ENCODE measurements around the gene STX18. TPM values are rescaled to one million over a fixed set of nuclear protein-coding genes. Genes with fewer than 3 reads are reported as not detected.

The STX18 gene
- polyA plus RNA-seq, 1 donor from 2014 or later: 28.3 TPM

GRCh38 chr4:4462970-4463369, 78.9 kb downstream of the STX18 start:
- Mint-ChIP-seq H3K27me3 (no peaks in the 10 kb centered on the region), H3K9me3 (peaks cover 1 to 5% (median 4%) of the 10 kb centered on the region in 3 donors), H3K4me1 (no peaks in the 10 kb centered on the region), H3K4me3 (no peak overlapping the region), H3K36me3 (peaks cover 40% of the 10 kb centered on the region), H3K27ac (no peak overlapping the region)

GRCh38 chr4:4461850-4462249, 80.0 kb downstream of the STX18 start:
- peaks cover 1 to 5% (median 4%) of the 10 kb centered on the region in 3 donors for H3K9me3 Mint-ChIP-seq
- no peak overlapping the region for H3K27ac Mint-ChIP-seq
- H3K36me3 Mint-ChIP-seq: peaks cover 42% of the 10 kb centered on the region
- H3K27me3 Mint-ChIP-seq: no peaks in the 10 kb centered on the region
- peak overlapping the region in 2 of 4 donors; percentile 11 to 47 for H3K4me3 Mint-ChIP-seq
- peaks cover 0 to 5% (median 0%) of the 10 kb centered on the region in 3 donors for H3K4me1 Mint-ChIP-seq

DNA sequence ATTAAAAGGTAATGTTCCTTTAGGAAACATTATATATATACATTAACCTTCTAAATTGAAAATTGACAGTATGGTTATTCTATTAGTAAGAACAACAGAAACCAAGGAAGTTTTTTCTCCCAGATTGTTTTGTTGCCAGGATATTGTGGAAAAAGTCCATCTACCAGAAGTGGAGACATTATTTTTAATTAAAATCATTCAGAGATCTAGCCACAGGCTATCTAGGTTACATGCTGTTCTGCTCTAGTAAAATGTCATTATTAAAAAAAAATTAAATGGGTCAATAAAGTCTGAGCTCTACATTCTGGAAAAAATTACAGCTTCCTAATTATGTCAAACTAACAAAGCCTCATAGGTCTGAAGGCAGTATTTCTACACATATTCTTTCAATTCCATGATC, 80.7 kb downstream of the STX18 start:
- no peak overlapping the region for H3K27ac Mint-ChIP-seq
- peaks cover 0 to 5% (median 1%) of the 10 kb centered on the region in 3 donors for H3K9me3 Mint-ChIP-seq
- H3K36me3 Mint-ChIP-seq: peaks cover 35% of the 10 kb centered on the region
- peak overlapping the region in 1 of 4 donors; percentile 11 for H3K4me3 Mint-ChIP-seq
- peaks cover 0 to 10% (median 0%) of the 10 kb centered on the region in 3 donors for H3K4me1 Mint-ChIP-seq
- no peaks in the 10 kb centered on the region for H3K27me3 Mint-ChIP-seq

GRCh38 chr4:4460759-4461158, 81.1 kb downstream of the STX18 start:
- Mint-ChIP-seq H3K27ac (peak overlapping the region in 1 of 3 donors; percentile 11), H3K36me3 (peaks cover 32% of the 10 kb centered on the region)

DNA sequence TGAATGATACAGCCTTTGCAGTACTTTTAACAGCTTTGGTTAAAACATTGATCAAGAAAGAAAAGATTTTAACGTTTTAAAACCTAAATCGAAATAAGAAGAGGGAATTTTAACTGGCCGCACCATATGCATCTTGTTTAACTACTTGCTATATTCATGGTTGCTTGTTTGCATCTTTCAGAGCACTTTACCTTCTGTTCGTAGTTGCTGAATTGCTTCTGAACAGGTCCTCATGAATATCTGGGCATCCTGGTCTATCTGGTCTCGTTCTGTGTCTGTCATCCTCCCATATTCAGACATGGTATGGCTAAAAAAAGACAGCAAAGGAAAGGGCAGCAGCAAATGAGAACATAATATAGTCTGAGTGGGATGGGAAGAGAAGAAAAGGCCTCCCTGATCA, 82.7 kb downstream of the STX18 start:
- Mint-ChIP-seq H3K27ac (no peak overlapping the region), H3K36me3 (peaks cover 19% of the 10 kb centered on the region), H3K27me3 (no peaks in the 10 kb centered on the region), H3K9me3 (no peaks in the 10 kb centered on the region), H3K4me3 (no peak overlapping the region), H3K4me1 (peaks cover 4 to 17% (median 8%) of the 10 kb centered on the region in 3 donors)

More at GRCh38 chr4:4460759-4461158, 81.1 kb downstream of the STX18 start:
- H3K9me3 Mint-ChIP-seq: peaks cover 0 to 5% (median 0%) of the 10 kb centered on the region in 3 donors
- no peak overlapping the region for H3K4me3 Mint-ChIP-seq
- H3K27me3 Mint-ChIP-seq: no peaks in the 10 kb centered on the region
- H3K4me1 Mint-ChIP-seq: peaks cover 0 to 11% (median 0%) of the 10 kb centered on the region in 3 donors

GRCh38 chr4:4457803-4458553, 83.9 kb downstream of the STX18 start:
- Mint-ChIP-seq H3K27ac (no peak overlapping the region), H3K9me3 (no peaks in the 10 kb centered on the region), H3K27me3 (no peaks in the 10 kb centered on the region), H3K4me3 (no peak overlapping the region), H3K36me3 (peaks cover 23% of the 10 kb centered on the region), H3K4me1 (peaks cover 4 to 17% (median 8%) of the 10 kb centered on the region in 3 donors)

DNA sequence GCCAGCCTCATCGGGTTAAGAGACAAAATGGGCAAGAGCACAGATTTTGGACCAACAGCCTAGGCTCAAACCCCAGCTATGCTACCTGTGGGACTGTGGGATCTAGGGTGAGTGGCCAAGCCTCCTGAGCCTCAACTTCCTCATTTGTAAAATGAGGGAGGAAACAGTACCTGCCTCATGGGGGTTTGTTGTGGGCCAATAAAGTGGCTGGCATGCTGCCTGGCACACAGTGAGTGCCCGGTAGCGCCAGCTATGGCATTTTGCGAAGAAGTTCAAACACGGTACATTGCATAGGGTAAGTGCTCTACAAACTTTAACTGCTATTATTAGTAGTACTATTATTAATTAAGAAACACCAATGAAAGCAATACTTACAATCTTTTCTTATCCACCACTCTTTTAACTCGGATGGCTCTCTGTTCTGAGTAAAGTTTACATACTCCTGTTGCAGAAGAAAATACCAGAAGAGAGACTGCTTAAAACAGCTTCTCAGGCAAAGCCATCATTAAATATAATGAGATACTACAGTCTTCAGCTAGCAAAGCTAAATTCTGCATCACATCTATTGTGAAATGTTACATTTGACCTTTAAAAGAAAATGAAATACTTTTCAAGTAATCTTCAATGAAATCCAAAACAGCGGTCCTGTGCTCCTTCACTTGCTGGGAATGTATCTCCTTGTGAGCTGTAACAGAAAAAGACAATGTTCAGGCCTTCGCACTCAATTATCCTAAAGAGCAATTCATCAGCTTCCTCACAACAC, 84.9 kb downstream of the STX18 start:
- H3K4me3 Mint-ChIP-seq: no peak overlapping the region
- no peaks in the 10 kb centered on the region for H3K27me3 Mint-ChIP-seq
- peaks cover 4 to 18% (median 8%) of the 10 kb centered on the region in 3 donors for H3K4me1 Mint-ChIP-seq
- H3K36me3 Mint-ChIP-seq: peaks cover 25% of the 10 kb centered on the region
- H3K27ac Mint-ChIP-seq: no peak overlapping the region
- H3K9me3 Mint-ChIP-seq: no peaks in the 10 kb centered on the region

DNA sequence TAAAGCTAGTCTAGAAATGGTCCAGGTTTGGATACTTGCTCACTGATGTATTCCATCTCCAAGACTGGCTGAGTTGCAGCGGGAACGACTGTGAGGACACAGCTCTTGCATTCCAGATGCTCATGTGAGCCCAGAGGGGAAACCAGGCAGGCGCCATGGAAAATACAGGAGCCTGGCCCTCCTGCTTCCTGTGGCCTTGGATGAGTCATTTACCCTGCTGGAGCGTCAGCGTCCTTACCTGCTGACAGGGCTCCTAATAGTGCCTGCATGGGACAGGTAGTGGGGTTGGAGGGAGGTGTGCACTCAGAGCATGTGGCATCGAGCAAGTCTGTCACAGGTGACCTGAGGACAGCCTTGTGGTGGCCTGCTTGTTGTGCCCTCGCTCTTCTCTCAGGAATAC, 85.5 kb downstream of the STX18 start:
- no peaks in the 10 kb centered on the region for H3K27me3 Mint-ChIP-seq
- H3K36me3 Mint-ChIP-seq: peaks cover 23% of the 10 kb centered on the region
- no peaks in the 10 kb centered on the region for H3K9me3 Mint-ChIP-seq
- peaks cover 4 to 18% (median 8%) of the 10 kb centered on the region in 3 donors for H3K4me1 Mint-ChIP-seq
- peak overlapping the region in 1 of 4 donors; percentile 61 for H3K4me3 Mint-ChIP-seq
- H3K27ac Mint-ChIP-seq: no peak overlapping the region

DNA sequence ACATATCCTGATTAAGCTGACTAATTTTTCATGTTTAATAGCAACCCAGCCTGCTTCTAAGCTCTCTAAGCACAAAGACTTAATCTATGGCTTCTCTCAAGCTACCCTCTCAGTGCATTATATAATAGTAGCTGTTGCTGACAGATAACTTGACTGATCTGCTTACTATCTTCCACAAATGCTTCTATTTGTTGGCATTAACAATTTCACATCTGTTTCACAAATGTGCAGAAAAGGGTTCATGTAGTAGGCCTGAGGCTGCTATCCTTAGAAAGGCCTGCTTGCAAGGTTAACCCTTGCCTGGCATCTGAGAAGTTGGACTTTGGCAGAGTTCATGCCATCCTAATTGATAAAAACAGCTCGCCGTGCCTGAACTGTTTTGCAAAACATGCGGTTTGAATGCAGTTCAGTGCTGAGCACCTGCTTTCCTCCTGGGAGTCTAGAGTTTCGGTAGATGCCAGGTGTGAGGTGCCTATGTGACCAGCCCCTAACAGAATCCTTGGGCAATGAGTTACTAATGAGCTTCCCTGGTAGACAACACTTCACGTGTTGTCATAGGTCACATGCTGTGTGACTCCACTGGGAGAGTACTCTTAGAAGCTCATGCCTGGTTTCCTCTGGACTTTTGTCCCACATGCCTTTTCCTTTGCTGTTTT, 86.5 kb downstream of the STX18 start:
- H3K4me1 Mint-ChIP-seq: peaks cover 4 to 22% (median 8%) of the 10 kb centered on the region in 3 donors
- H3K4me3 Mint-ChIP-seq: peak overlapping the region in 1 of 4 donors; percentile 1
- peaks cover 22% of the 10 kb centered on the region for H3K36me3 Mint-ChIP-seq
- no peaks in the 10 kb centered on the region for H3K9me3 Mint-ChIP-seq
- H3K27ac Mint-ChIP-seq: peak overlapping the region in 1 of 3 donors; percentile 33
- no peaks in the 10 kb centered on the region for H3K27me3 Mint-ChIP-seq

DNA sequence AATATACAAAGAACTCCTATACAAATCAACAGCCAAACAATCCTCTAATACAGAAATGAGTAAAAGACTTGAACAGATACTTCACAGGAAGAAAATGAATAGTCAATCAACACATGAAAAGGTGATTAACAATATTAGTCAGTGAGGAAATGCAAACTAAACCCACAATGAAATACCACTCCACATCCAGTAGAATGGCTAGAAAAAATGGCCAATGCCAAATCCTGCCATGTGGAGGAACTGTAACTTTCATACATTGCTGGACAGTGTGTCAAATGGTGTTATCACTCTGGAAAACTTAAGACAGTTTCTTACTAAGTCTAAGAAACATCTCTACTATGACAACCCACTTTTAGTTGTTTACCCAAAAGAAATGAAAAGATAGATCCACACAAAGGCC, 95.4 kb downstream of the STX18 start:
- no peaks in the 10 kb centered on the region for H3K27me3 Mint-ChIP-seq

GRCh38 chr4:4443821-4444220, 98.0 kb downstream of the STX18 start:
- H3K36me3 Mint-ChIP-seq: peaks cover 6% of the 10 kb centered on the region
- H3K27me3 Mint-ChIP-seq: no peaks in the 10 kb centered on the region
- no peaks in the 10 kb centered on the region for H3K9me3 Mint-ChIP-seq
- no peak overlapping the region for H3K4me3 Mint-ChIP-seq
- H3K4me1 Mint-ChIP-seq: peaks cover 0 to under 1% (median 0%) of the 10 kb centered on the region in 3 donors
- no peak overlapping the region for H3K27ac Mint-ChIP-seq

More for the DNA sequence above, 95.4 kb downstream of the STX18 start:
- H3K4me3 Mint-ChIP-seq: no peak overlapping the region
- peaks cover 6% of the 10 kb centered on the region for H3K36me3 Mint-ChIP-seq
- H3K27ac Mint-ChIP-seq: no peak overlapping the region
- no peaks in the 10 kb centered on the region for H3K9me3 Mint-ChIP-seq
- peaks cover 0 to 9% (median 0%) of the 10 kb centered on the region in 3 donors for H3K4me1 Mint-ChIP-seq

DNA sequence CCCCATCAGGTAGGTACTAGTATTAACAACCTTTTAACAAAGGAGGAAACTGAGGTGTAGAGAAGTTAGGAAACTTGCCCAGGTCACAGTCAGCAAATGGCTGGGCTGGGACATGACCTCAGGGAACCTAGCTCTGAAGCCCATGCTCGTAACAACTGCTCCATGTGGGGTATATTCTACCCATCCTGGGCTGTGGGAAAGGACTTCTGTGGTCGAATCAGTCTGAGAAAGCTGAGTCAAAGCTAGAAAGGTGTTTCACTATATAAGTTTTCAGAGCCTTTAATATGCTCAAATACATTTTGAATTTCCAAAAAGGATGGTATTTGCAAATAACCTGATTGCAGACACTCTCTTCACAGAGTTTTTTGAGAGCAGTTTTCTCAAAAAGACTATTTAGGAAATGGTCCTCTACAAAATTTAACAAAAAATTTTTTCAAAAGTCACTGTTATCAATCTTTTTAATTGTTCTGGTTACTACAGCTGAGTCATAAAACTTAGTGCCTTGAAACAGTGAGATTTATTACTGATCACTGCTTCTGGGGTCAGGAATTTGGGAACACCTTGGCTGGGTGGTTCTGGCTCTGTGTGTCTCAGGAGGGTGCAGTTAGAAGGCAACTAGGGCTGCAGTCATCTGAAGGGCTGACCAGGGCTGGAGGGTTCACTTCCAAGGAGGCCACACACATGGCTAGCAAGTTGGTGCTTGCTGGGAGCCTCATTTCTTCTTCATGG, 101.4 kb downstream of the STX18 start:
- peaks cover 6% of the 10 kb centered on the region for H3K36me3 Mint-ChIP-seq
- H3K4me1 Mint-ChIP-seq: peaks cover 0 to 1% (median 0%) of the 10 kb centered on the region in 3 donors
- no peak overlapping the region for H3K27ac Mint-ChIP-seq
- no peaks in the 10 kb centered on the region for H3K27me3 Mint-ChIP-seq
- H3K9me3 Mint-ChIP-seq: no peaks in the 10 kb centered on the region
- no peak overlapping the region for H3K4me3 Mint-ChIP-seq

DNA sequence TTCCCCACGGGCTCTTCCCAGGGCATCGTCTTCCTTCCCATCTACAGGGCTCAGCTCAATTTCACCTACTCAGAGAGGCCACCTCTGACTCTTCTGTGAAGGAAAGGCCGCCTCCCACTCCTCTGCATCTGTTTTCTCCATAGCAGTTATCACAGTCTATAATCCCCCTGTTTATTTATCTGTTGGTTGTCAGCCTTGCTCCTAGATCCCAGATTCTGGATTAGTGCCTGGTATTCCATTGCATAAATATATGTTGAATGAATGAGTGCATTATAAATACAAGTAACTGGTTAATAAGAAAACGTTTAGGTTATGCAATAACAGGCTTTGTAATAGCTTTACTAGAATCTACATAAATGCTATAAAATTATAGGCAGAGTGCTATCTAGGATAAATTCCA, 102.1 kb downstream of the STX18 start:
- H3K4me1 Mint-ChIP-seq: peaks cover 0 to 1% (median 0%) of the 10 kb centered on the region in 3 donors
- H3K27ac Mint-ChIP-seq: no peak overlapping the region
- H3K4me3 Mint-ChIP-seq: no peak overlapping the region
- no peaks in the 10 kb centered on the region for H3K9me3 Mint-ChIP-seq
- H3K36me3 Mint-ChIP-seq: peaks cover 5% of the 10 kb centered on the region
- H3K27me3 Mint-ChIP-seq: no peaks in the 10 kb centered on the region

- H3K36me3 Mint-ChIP-seq: peaks cover 5% of the 10 kb centered on the region
- no peak overlapping the region for H3K27ac Mint-ChIP-seq
- peaks cover 0 to 1% (median 0%) of the 10 kb centered on the region in 3 donors for H3K4me1 Mint-ChIP-seq
- H3K27me3 Mint-ChIP-seq: no peaks in the 10 kb centered on the region
- no peak overlapping the region for H3K4me3 Mint-ChIP-seq
- no peaks in the 10 kb centered on the region for H3K9me3 Mint-ChIP-seq
Observed at GRCh38 chr4:4438891-4439290, 103.0 kb downstream of the STX18 start.
